ENCODE measurements around the gene RFX3. TPM values are rescaled to one million over a fixed set of nuclear protein-coding genes. Genes with fewer than 3 reads are reported as not detected.

RFX3 gene
- total RNA-seq, 2 donors from 2014 or later: 7.6 to 8.5 TPM

DNA sequence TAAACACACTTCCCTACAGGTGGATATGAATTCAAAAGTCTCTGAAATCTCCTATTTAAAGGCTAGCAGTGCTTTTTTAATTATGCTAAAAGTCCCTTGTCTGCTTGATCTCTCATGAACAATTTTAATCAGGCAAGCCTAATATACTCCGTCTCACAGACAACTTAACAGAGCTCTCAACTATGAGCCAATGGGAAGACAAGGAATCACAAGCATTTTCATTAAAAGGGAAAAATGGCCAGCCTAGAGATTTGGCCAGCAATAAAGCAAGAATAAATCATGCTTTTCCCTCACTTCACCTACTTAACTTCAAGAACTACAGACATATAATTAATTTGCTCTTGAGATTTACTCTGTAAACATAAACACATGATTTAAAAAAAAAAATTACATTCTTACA is 78.0 kb downstream of the RFX3 start:
- intact Hi-C loops (cut with DNase I): no loop called here
- no peak for DNase-seq (ENCODE audit: low spot score)

DNA sequence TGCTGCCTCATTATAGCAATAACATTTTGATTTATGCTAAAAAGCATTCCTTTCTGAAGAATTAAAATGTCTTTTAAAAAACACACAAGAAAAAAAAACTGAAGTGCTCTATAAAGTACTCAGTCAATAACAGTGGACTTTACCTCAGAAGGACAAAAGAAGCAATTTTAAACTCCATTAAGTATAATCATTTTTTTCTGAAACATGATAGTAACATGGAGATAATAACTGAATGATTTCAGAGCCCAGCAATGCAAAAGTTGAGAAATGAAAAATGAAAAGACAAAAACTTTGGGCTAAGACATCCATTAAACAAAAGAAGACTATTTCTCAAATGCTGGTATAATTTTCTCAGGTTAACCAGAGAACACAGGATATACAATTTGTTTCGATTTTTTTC is 78.7 kb downstream of the RFX3 start:
- DNase-seq (ENCODE audit: low spot score): no peak
- intact Hi-C loops (cut with DNase I): no loop called here

DNA sequence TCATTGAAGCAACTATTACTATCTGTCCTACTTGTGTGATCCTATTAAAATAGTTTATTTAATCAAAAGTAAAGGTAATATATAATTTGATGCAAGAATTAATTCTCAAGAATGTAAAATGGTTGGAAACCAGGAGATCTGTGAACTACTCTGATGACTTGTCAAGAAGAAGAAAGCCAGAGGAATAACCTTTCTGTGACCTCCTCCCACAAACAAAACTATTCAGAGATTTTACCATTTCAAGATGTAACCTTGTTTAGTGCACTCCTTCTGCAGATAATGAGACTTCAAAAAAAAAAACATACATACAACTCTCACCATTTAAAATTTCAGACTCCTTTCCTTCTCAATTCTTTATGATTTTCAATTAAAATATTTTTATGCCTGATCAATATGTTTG is 79.5 kb downstream of the RFX3 start:
- no peak for DNase-seq (ENCODE audit: low spot score)
- intact Hi-C loops (cut with DNase I): no loop called here

DNA sequence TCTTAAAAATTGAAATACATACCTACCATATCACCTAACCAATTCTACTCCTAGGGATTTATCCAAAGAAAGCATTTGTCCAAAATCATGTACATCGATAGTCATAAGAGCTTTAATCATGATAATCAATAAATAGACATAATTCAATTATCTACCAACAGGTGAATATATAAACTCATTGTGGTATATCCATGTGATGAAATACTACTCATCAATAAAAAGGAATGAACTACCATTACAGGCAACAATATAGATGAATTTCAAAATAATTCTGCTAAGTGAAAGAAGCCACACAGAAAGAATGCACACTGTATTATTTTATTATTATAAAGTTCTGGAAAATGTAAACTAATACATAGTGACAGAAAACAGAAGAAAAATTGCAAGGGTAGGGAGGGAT is 81.8 kb downstream of the RFX3 start:
- no peak for DNase-seq (ENCODE audit: low spot score)
- intact Hi-C loops (cut with DNase I): no loop called here

DNA sequence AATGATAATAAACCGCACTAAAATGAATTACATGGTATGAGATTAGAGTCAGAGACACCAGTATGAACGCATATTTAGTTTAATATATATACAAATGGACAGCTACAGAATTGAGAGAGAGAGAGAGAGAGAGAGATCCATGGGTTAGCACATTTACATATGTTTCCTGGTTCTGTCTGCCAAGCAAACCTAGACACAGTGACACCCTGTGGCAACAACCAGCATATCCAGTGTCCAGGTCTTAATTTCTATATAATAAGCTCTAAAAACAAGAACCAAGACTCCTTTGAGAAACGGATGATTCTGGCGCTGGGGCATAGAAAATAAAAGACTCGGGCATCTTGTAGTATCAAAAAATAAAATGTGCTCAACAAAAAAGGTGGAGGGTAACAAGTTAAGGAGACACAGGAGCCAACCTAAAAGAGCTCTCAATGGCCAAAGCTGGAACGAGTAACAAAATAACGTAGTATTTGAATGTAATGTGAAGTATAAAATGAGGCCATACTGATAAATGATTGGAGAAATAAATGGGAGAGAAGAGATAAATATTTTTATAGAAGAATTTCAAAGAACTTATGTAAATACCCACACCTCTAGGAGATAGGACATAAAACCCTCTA is 84.5 kb downstream of the RFX3 start:
- DNase-seq (ENCODE audit: low spot score): no peak
- intact Hi-C loops (cut with DNase I): no loop called here

DNA sequence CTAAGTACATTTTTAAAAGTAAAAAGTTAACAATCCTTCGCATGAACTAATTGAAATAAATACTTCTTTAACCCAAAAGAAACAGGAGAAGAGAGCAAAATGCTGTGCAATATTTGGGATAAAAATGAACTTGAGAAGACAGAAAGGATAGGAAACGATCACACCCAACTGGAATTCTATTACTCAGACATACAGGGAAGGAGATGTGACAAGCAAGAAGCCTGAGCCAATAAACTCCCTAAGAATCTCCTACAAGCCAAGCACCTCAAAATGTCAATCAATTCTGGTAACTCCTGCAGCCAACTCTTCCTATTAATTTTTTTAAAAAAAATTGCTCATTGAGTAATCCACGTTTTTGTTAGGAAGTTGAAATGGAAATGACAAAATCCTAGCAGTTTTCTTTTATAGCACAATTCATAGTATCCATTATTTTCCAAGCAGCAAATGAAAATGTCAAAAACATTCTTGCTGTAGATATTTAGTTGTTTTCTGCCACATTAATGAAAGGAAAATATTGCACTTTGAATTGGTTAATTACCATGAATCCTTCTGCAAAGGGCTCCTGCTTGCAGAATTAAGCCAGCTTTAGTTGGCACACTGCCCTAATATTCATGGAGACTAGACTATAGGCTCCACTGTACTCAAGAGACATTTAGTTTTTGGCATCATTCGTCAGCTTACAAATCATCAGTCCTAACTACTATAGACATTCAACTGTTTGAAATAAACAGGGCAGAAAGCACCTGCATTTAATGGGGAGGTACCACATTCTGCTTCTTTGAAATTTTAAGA is 89.0 kb downstream of the RFX3 start:
- no peak for DNase-seq (ENCODE audit: low spot score)
- intact Hi-C loops (cut with DNase I): no loop called here

DNA sequence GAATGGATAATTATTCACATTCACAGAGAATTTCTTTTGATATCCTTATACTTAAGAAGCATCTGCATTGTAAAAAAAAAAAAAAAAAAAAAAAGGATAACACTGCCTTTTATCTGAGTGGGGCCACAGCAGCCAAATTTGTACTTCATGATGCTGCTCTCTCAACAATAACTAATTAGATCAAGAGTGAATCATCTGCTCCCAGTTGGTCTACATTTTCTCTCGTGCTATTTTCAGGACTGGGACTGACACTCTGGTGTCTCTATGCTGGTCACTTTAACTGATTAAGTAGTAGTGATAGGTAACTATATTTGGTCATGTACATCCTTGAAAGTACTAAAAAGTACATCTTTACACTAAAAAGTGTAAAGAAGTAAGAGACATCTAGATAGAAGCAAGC is 90.1 kb downstream of the RFX3 start:
- intact Hi-C loops (cut with DNase I): no loop called here
- no peak for DNase-seq (ENCODE audit: low spot score)

DNA sequence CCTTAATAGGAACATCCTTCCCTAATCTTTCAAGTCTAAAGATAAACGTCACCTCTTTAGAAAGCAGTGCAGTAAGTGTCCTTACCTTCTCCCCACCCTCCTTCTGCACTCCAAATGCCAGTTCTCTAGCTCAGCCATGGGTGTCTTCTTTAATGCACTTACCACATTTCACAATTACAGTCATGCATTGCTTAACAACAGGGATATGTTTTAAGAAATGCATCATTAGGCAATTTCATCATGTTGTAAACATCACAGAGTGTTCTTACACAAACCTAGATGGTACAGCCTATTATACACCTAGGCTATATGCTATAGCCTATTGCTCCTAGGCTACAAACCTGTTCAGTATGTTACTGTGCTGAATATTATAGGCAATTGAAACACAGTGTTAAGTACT is 91.2 kb downstream of the RFX3 start:
- intact Hi-C loops (cut with DNase I): no loop called here

DNA sequence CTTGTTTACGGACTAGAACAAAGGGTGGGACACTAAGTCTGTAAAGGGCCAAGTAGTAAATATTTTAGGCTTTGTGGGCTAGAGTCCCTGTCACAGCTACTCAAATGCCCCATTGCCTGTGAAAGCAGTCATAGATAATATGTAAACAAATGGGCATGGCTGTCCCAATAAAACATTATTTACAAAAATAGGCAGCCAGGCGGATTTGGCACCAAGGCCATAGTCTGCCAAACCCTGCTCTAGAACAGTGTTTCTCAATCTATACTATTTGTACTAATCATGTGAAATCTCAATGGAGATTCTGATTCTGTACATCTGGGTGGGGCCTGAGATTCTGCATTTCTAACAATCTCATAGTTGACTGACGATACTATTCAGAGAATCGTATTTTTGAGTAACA is 92.0 kb downstream of the RFX3 start:
- intact Hi-C loops (cut with DNase I): no loop called here
- DNase-seq (ENCODE audit: low spot score): no peak

More for the DNA sequence above, 91.2 kb downstream of the RFX3 start:
- DNase-seq (ENCODE audit: low spot score): no peak

DNA sequence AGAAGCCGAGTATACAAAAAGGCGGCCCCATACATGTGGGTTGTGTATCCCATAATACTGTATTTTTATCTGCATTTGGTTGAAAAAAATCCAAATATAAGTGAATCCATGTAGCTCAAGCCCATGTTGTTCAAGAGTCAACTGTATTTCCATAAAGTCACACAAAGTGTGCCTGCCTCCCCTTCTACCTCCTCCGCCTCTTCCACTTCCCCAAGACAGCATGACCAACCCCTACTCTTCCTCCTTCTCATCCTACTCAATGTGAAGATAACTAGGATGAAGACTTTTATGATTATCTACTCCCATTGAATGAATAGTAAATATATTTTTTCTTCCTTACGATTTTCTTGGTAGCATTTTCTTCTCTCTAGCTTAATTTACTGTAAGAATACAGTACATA is 92.7 kb downstream of the RFX3 start:
- no peak for DNase-seq (ENCODE audit: low spot score)
- intact Hi-C loops (cut with DNase I): no loop called here

DNA sequence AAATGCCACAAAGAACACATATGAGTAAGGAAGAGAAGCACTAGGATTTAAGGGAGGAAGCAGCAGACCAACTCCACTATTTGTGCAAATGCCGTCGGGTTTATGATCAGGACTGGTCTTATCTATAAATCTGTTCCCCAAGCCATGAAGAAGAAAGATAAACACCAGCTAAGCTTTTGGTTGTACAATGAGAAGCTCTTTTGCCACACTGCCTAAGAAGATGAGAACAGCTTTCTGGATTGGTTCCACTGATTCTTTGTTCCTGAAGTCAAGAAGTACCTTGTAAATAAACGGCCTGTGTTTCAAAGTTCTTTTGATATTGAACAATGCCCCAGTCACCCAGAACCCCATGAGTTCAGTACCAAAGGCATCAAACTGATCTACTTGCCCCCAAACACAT is 93.9 kb downstream of the RFX3 start:
- intact Hi-C loops (cut with DNase I): no loop called here
- DNase-seq (ENCODE audit: low spot score): no peak

DNA sequence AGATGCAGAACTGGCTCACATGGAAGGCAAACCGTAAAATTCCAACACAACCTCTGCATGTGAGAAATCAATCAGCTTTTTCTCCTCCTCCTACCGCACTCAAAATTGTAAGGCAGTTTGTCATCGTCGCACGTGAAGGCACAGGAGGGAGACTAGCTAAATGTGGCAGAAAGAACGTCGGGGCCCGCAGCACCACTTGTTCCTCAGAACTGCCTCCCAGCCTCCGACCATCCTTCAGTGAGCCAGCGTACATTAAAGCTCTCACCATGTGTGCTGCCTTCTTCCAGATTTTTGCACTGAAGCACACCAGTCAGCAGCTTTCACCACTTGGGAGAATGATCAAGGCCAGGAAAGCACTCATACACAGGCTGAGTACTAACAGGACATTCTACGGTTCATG is 105.9 kb downstream of the RFX3 start:
- DNase-seq (ENCODE audit: low spot score): no peak
- intact Hi-C loops (cut with DNase I): no loop called here

DNA sequence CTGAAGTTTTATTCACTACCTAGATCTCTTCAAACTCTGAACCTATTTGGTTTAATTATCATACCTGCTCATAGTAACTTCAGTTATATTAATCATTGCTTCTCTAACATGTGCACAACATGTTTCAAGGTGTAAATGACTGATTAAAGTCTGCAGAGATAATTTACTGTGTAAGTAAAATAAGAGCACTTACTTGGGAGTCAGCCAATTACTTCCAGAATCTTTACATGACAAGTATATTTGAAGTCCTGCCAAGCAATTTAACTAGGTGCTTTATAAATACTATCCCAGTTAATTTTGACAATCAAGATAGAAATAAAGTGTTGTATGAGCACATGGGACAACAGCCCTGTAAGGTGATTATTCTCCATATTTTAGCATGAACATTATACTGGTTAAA is 109.9 kb downstream of the RFX3 start:
- no peak for DNase-seq (ENCODE audit: low spot score)

DNA sequence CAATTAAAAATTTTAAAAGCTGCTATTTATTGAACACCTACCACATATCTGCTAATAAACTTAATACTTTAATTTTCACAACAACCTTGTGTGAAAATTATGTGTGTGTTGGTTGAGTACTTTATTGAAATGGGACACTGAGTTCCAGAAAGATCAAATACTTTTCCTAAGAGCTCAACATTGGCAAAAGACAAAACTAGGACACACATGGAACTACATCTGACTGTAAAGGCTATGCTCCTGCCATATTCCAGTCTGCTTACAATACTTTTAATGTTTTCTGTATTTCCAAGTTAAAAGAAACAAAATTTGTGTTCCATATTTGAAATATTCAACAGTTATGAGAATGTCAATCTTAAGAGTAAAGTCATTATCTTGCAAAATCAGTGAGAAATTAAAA is 111.8 kb downstream of the RFX3 start:
- intact Hi-C loops (cut with DNase I): no loop called here
- DNase-seq (ENCODE audit: low spot score): no peak

More for the DNA sequence above, 109.9 kb downstream of the RFX3 start:
- intact Hi-C loops (cut with DNase I): no loop called here

DNA sequence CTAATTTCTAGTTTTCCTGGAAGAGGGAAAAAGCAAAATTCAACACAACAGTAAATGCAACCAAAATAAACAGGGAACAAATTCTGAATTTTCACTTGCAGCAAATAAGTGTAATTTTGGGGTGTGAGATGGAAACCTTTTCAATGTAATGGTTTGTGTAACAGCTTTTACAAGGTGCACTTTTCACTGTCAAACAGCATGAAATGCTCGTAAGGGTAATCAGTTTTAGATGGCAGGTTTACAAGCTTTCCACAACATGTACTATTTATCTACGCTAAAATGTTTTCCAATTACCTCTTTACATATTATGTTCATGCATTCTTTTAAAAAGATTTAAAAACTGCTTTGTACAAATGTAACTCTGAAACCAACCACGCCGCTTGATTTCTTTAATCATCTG is 115.3 kb downstream of the RFX3 start:
- intact Hi-C loops (cut with DNase I): no loop called here
- no peak for DNase-seq (ENCODE audit: low spot score)

DNA sequence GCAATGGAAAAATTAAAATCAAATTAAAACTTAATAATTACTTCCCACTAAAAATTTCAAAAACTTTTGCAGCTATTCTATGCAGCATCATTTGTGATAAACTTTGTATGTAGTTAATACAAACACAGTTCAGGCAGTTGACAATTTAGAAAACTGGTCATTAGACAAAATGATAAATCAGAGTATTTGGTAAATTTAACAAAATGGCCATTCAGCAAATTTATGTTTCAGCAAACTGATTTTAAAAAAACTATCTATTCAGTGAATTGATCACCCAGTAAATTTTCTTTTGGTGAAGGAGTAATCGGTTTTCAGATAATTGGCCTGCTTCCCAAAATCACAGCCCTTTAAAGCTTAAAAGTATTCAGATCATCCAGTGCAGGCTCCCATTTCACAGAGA is 116.3 kb downstream of the RFX3 start:
- intact Hi-C loops (cut with DNase I): no loop called here
- DNase-seq (ENCODE audit: low spot score): no peak

DNA sequence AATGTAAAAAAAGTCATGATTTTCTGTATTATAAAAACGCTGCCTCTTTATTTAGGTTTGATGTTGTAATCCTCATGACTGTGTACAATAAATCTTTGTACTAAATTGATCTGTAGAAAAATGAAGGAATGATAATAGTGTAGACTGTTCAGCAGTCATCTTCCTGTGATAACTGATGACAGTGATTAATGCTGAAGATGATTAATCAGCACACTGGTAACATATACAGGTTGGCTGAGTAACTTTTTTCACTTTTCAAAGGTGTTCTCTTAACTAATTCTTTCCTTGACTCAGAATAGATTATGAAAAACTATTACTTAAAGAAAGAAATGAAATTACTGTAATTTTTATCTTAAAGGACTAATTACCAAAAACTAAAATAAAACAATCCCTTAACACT is 122.5 kb downstream of the RFX3 start:
- intact Hi-C loops (cut with DNase I): no loop called here
- DNase-seq (ENCODE audit: low spot score): no peak

DNA sequence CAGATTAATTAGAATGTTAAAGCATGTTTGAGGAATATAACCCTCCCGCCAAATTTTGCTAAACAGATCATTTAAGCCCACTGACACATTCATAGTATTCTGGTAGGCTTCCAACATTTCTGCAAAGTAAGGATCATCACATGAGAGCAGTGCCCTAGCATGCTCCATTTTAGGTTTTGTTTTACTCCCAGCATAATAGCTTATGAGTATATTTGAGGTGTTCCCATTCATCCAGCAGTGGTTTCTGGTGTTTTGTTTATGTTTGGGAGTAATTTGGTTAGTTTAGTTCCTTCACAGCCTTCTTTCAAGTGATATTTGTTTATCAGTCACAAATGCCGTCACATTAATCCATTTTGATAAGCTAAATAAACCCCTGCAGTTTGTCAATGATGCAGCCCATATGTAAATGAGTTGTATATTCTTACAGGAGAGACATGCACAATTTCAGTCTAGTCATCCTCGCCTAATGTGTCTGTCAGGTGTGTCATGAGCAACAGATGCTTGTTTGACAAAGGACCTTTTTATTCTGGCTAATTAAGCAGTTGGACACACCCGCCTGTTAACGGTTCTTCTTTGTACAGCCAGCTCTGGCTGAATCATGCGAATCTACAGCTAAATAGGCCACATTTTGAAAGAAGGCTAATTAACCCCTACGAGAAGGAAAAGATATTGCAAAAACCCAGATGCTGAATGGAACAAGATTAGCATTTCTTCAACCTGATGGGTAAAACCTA is 124.4 kb downstream of the RFX3 start:
- intact Hi-C loops (cut with DNase I): no loop called here
- DNase-seq (ENCODE audit: low spot score): no peak

DNA sequence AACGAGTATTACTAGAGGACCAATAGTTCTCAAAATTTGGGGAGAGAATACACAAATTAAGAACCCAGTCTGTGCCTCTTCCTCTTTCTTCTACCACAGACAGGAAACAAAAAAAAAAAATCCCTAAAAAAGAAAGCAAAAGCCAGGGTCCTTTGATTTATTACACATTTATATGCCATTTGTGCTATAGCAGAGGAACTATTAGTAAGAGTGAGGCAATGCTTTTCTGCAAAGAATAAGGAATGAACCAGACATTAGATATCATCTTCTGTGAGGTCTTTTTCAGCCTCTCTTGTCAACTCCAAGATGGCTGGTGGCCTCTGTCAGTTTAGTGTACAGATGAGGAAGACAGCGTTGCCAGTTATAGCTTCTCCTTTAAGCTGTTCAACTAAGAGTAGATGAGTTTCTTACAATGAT is 127.6 kb downstream of the RFX3 start:
- no peak for DNase-seq (ENCODE audit: low spot score)
- intact Hi-C loops (cut with DNase I): no loop called here

DNA sequence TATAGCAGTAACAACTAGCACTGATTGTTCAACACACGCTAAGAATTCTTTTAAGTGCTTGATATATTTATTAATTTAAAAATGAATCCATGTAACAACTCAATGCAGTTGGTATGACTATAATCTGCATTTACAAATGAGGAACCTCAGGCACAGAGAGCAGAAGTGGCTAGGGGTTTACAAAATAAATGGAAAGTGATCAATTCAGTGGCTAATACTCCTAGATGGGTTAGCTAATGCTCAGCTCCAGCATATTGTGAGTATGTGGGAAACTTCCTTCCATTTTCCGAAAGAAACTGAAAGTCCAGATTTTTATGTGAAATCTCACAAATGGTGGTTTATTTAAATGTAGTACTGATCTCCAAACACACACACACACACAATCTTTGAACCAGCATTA is 128.0 kb downstream of the RFX3 start:
- intact Hi-C loops (cut with DNase I): no loop called here
- DNase-seq (ENCODE audit: low spot score): no peak

DNA sequence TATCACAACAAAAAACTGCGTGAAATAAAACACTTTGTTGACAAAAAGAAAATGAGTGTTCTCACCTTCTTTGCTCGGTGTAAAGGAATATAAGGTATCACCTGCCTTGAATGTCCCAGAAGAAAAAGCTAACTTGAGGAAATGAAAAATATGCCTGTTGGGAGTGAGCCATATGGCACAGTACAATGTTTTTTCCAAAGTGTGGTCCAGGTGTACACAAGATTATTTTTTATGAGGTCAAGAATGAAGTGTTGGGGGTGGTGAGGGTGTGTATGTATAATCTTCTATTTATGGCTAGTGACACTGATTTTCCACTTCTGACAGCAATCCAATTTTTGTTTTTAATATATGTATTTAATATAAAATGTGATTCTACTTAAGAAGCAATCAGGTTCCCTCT is 134.4 kb downstream of the RFX3 start:
- intact Hi-C loops (cut with DNase I): no loop called here
- DNase-seq (ENCODE audit: low spot score): no peak
